HCT116 (cell line): ENCODE data around the gene TNFRSF6B. TPM values are rescaled to one million over a fixed set of nuclear protein-coding genes. Genes with fewer than 3 reads are reported as not detected.

Experiments used
- ATAC-seq: fragments of 200-7000 bp; cut with Tn5 transposase; 2 replicates; pipeline ENCODE4 v1.9.1; 2020; ENCODE audit warnings: mild to moderate bottlenecking, moderate library complexity
- BruUV-seq: library from RNA; stranded (reverse); fragments of 400-500 nt; replicated peaks from 2 replicates; lab custom pipeline; 2021; lab: Mats Ljungman, UMichigan
- CTCF ChIA-PET: fragments of 300-600 bp; sonication (Branson Sonifier 250); formaldehyde crosslinking; loops from one replicate; lab custom pipeline; 2021; ENCODE audit warnings: antibody characterized with exemption; lab: Charles Lee
- POLR2A ChIA-PET: fragments of 300-600, 350-600 bp; sonication (Branson Sonifier 250); formaldehyde crosslinking; loops from one replicate; lab custom pipeline; 2021; ENCODE audit warnings: antibody characterized with exemption; lab: Charles Lee
- RAD21 ChIA-PET, 2 experiments: fragments of 300-600 bp; sonication (Branson Sonifier 250); formaldehyde crosslinking; loops; one replicate each; lab custom pipeline; 2023; ENCODE audit warnings: low total read pairs in 2 of 2; ENCODE audit not compliant: uncharacterized antibody in 2 of 2, unreplicated experiment in 2 of 2, low non-redundant PET in 1 of 2; lab: Charles Lee
- DNase-seq: peaks from one replicate; pipeline ENCODE4 v3.0.0-alpha.2; 2010; ENCODE audit warnings: low read depth, low spot score
- H2AFZ ChIP-seq: fragments of 200-600 bp; shearing (Covaris generic), sonication (generic); 2 replicates; pipeline ENCODE4 v1.6.1; 2017; ENCODE audit warnings: low read depth, mixed run types, mixed read lengths, antibody characterized with exemption, low read length; ENCODE audit not compliant: poor library complexity, severe bottlenecking
- H3K27ac ChIP-seq: 2 replicates; pipeline ENCODE4 v1.5.1; 2012; ENCODE audit warnings: low read depth, low read length
- H3K27me3 ChIP-seq: fragments of 200-600 bp; sonication (generic); 2 replicates; pipeline ENCODE4 v1.6.1; 2016; ENCODE audit warnings: mixed run types, low read length, mixed read lengths; ENCODE audit not compliant: insufficient read depth
- H3K36me3 ChIP-seq, 2 experiments: fragments of 200-500 bp in 1 of 2; fragments of 200-600 bp in 1 of 2; sonication (Bioruptor generic) in 1 of 2; sonication (generic) in 1 of 2; 2 replicates each; pipeline versions ENCODE4 v1.5.1 to v1.6.1; 2014 to 2016; ENCODE audit warnings: low read length in 2 of 2, inconsistent platforms in 1 of 2, mixed read lengths in 1 of 2, mixed run types in 1 of 2; ENCODE audit not compliant: insufficient read depth in 2 of 2, control insufficient read depth in 1 of 2
- H3K4me1 ChIP-seq, 2 experiments: fragments of 200-600 bp in 1 of 2; sonication (generic) in 1 of 2; 2 replicates each; pipeline versions ENCODE4 v1.5.1 to v1.6.1; 2012 to 2017; ENCODE audit warnings: low read length in 2 of 2, inconsistent platforms in 1 of 2, mild to moderate bottlenecking in 1 of 2, mixed read lengths in 1 of 2, mixed run types in 1 of 2, moderate library complexity in 1 of 2; ENCODE audit not compliant: insufficient read depth in 2 of 2, control insufficient read depth in 1 of 2
- H3K4me2 ChIP-seq: fragments of 200-600 bp; sonication (generic); 2 replicates; pipeline ENCODE4 v1.6.1; 2017; ENCODE audit warnings: mixed run types, low read length, mixed read lengths
- H3K4me3 ChIP-seq, 2 experiments: fragments of 200-600 bp in 1 of 2; sonication (generic) in 1 of 2; replicated peaks in 1 of 2; 2 replicates each; pipeline ENCODE4 v1.5.1; 2011 to 2016; ENCODE audit warnings: low read length in 2 of 2, control low read depth in 1 of 2, low read depth in 1 of 2, mild to moderate bottlenecking in 1 of 2, mixed read lengths in 1 of 2, mixed run types in 1 of 2
- H3K79me2 ChIP-seq: fragments of 200-600 bp; sonication (generic); 2 replicates; pipeline ENCODE4 v1.6.1; 2017; ENCODE audit warnings: mild to moderate bottlenecking, mixed run types, low read length, moderate library complexity, mixed read lengths; ENCODE audit not compliant: insufficient read depth
- H3K9ac ChIP-seq: fragments of 200-600 bp; sonication (generic); 2 replicates; pipeline ENCODE4 v1.6.1; 2016; ENCODE audit warnings: low read length, mixed read lengths
- H3K9me2 ChIP-seq: fragments of 200-600 bp; sonication (generic), shearing (Covaris generic); 2 replicates; pipeline ENCODE4 v1.6.1; 2017; ENCODE audit warnings: mixed run types, mild to moderate bottlenecking, moderate library complexity; ENCODE audit not compliant: insufficient read depth
- H3K9me3 ChIP-seq, 2 experiments: fragments of 200-500 bp in 1 of 2; fragments of 200-600 bp in 1 of 2; sonication (Bioruptor generic) in 1 of 2; sonication (generic) in 1 of 2; 2 replicates each; pipeline ENCODE4 v1.6.1; 2014 to 2017; ENCODE audit warnings: low read length in 2 of 2, mixed read lengths in 2 of 2, inconsistent platforms in 1 of 2, low read depth in 1 of 2, mild to moderate bottlenecking in 1 of 2, mixed run types in 1 of 2, moderate library complexity in 1 of 2; ENCODE audit not compliant: control insufficient read depth in 1 of 2, insufficient read depth in 1 of 2
- H4K20me1 ChIP-seq: fragments of 200-600 bp; sonication (generic), shearing (Covaris generic); 2 replicates; pipeline ENCODE4 v1.6.1; 2017; ENCODE audit warnings: mixed run types, mild to moderate bottlenecking, moderate library complexity; ENCODE audit not compliant: insufficient read depth
- ATF3 ChIP-seq: IDR thresholded peaks from 2 replicates; pipeline ENCODE4 v1.6.1; 2012
- CTCF ChIP-seq, 3 experiments: fragments of 200-600 bp in 1 of 3; sonication (generic) in 1 of 3; IDR thresholded peaks in 2 of 3; conservative IDR thresholded peaks in 1 of 3; 2 replicates each; pipeline ENCODE4 v1.5.1; 2012 to 2017; ENCODE audit warnings: low read depth in 2 of 3, low read length in 2 of 3, antibody characterized with exemption in 1 of 3, borderline replicate concordance in 1 of 3, control low read depth in 1 of 3, mild to moderate bottlenecking in 1 of 3, mixed read lengths in 1 of 3, mixed run types in 1 of 3, moderate library complexity in 1 of 3; ENCODE audit not compliant: insufficient read depth in 1 of 3
- EGR1 ChIP-seq: IDR thresholded peaks from 2 replicates; pipeline ENCODE4 v1.6.1; 2012; ENCODE audit warnings: low read depth
- ELF1 ChIP-seq: IDR thresholded peaks from 2 replicates; pipeline ENCODE4 v1.6.1; 2012; ENCODE audit warnings: low read depth, borderline replicate concordance
- EZH2 ChIP-seq: fragments of 200-600 bp; sonication (generic); IDR thresholded peaks from 2 replicates; pipeline ENCODE4 v1.6.1; 2017; ENCODE audit warnings: antibody characterized with exemption, mixed run types
- FOSL1 ChIP-seq: IDR thresholded peaks from 2 replicates; pipeline ENCODE4 v1.6.1; 2012; ENCODE audit warnings: low read depth
- POLR2A ChIP-seq: IDR thresholded peaks from 2 replicates; pipeline ENCODE4 v1.7.0; 2011; ENCODE audit warnings: borderline replicate concordance; ENCODE audit not compliant: insufficient read depth, insufficient read length; ENCODE audit errors: extremely low read depth
- REST ChIP-seq: IDR thresholded peaks from 2 replicates; pipeline ENCODE4 v1.6.1; 2012; ENCODE audit warnings: low read depth
- SP1 ChIP-seq: IDR thresholded peaks from 2 replicates; pipeline ENCODE4 v1.6.1; 2012; ENCODE audit warnings: low read depth
- ZBTB33 ChIP-seq: IDR thresholded peaks from 2 replicates; pipeline ENCODE4 v1.6.1; 2011; ENCODE audit warnings: mild to moderate bottlenecking, low read length, moderate library complexity; ENCODE audit not compliant: insufficient replicate concordance; ENCODE audit errors: extremely low read depth
- ZFX ChIP-seq: fragments of 450-650 bp; IDR thresholded peaks from 2 replicates; pipeline ENCODE4 v1.6.1; 2017
- intact Hi-C: fragments of 100-400 bp; cut with micrococcal nuclease; formaldehyde crosslinking; loops from 2 replicates; pipeline ENCODE4 v1.10.0; 2022
- total RNA-seq: library from RNA; stranded (reverse); gene quantifications from one replicate; pipeline ENCODE4 v1.2.1, GENCODE V29; 2021; ENCODE audit not compliant: unreplicated experiment

The TNFRSF6B gene
- total RNA-seq, 1 experiment from 2014 or later: 147 TPM

GRCh38 chr20:63675681-63676368 is 20.6 kb upstream of the TNFRSF6B start:
- Histone ChIP-seq H3K4me2 (no peak overlapping the region), H3K27me3 (no peaks in the 10 kb centered on the region), H3K36me3 (peaks cover 4 to 5% of the 10 kb centered on the region in 2 experiments; a peak in 3 of 4 replicates), H3K4me1 (peaks cover 0 to 4% of the 10 kb centered on the region in 2 experiments; a peak in 3 of 4 replicates), H2AFZ (no peak overlapping the region), H3K9me2 (no peaks in the 10 kb centered on the region), H4K20me1 (no peaks in the 10 kb centered on the region), H3K4me3 (no peak overlapping the region), H3K79me2 (no peaks in the 10 kb centered on the region), H3K9ac (no peak overlapping the region), H3K9me3 (no peaks in the 10 kb centered on the region), H3K27ac (no peak overlapping the region)
- intact Hi-C loops: no loop called here
- ChIA-PET RAD21 (no interaction called here), POLR2A (no interaction called here), CTCF (no interaction called here)
- DNase-seq (no peak), ATAC-seq (no peak)
- BruUV-seq: no TSS peak
- TF ChIP-seq EZH2 (no peak), ZBTB33 (no peak), FOSL1 (no peak), SP1 (no peak), ATF3 (no peak), EGR1 (no peak), ZFX (no peak), POLR2A (no peak), ELF1 (no peak), CTCF (IDR thresholded peaks at IDR 0.05 in 2 of 3, conservative IDR thresholded peaks at IDR 0.05 in 1 of 3; ENCODE audit: borderline replicate concordance in 1 of 3, insufficient read depth in 1 of 3, low read depth in 2 of 3, low read length in 2 of 3) (no peak), REST (no peak)
